Tibial nerve (tissue), 4 donors: Measurements from ENCODE around the gene APPL1. TPM values are rescaled to one million over a fixed set of nuclear protein-coding genes. Genes with fewer than 3 reads are reported as not detected.

Experiments used
- DNase-seq, 2 donors: peaks; one replicate each; pipeline ENCODE4 v3.0.0-alpha.2; 2019; ENCODE audit warnings: low spot score in 2 of 2
- H3K27ac ChIP-seq, 4 donors: fragments of 200-600 bp; sonication (generic) in 3 of 4; one replicate each; pipeline ENCODE4 v1.5.1; 2017 to 2019; ENCODE audit warnings: mild to moderate bottlenecking in 1 of 4
- H3K27me3 ChIP-seq, 2 donors: fragments of 200-600 bp; sonication (generic) in 1 of 2; one replicate each; pipeline versions ENCODE4 v1.5.1 to v1.6.0; 2017 to 2019
- H3K36me3 ChIP-seq, 3 donors: fragments of 200-600 bp; sonication (generic); one replicate each; pipeline ENCODE4 v1.5.1; 2018 to 2019
- H3K4me1 ChIP-seq, 4 donors: fragments of 200-600 bp; sonication (generic) in 3 of 4; one replicate each; pipeline ENCODE4 v1.5.1; 2017 to 2019
- H3K4me3 ChIP-seq, 4 donors: fragments of 200-600 bp; sonication (generic) in 3 of 4; one replicate each; pipeline ENCODE4 v1.5.1; 2017 to 2019; ENCODE audit warnings: mild to moderate bottlenecking in 1 of 4, moderate library complexity in 1 of 4
- H3K9me3 ChIP-seq, 4 donors: fragments of 200-600 bp; sonication (generic) in 3 of 4; one replicate each; pipeline ENCODE4 v1.5.1; 2017 to 2019
- EP300 ChIP-seq, 2 donors: sonication (generic); formaldehyde crosslinking; IDR thresholded peaks; one replicate each; pipeline ENCODE4 v1.6.1; 2017; ENCODE audit warnings: antibody characterized with exemption in 2 of 2, mild to moderate bottlenecking in 1 of 2
- POLR2A ChIP-seq, 2 donors: fragments of 450-650 bp; IDR thresholded peaks; one replicate each; pipeline ENCODE4 v1.6.1; 2017; ENCODE audit warnings: antibody characterized with exemption in 2 of 2, mild to moderate bottlenecking in 2 of 2, moderate library complexity in 2 of 2
- WGBS, 2 donors: methylation state at CpG; one replicate each; pipeline ENCODE4 v1.1.5; 2018; 5-methylcytosine and 5-hydroxymethylcytosine counted together
- total RNA-seq, 4 donors: library from RNA; depleted of rRNA; stranded (reverse); fragments of >200 nt; gene quantifications; one replicate each; pipeline ENCODE4 v1.1.0, GENCODE V29; 2016
- TF ChIP-seq, protein P1 (sequence below), 5 experiments: fragments of 200-600 bp in 3 of 5; fragments of 450-650 bp in 2 of 5; sonication (generic) in 3 of 5; IDR thresholded peaks; one replicate each; pipeline ENCODE4 v1.5.1; 2016 to 2019; ENCODE audit warnings: antibody characterized with exemption in 5 of 5, mild to moderate bottlenecking in 3 of 5, moderate library complexity in 2 of 5

APPL1 gene
- total RNA-seq, result 10 to 100 TPM; 32.8 to 37.2 (median 33.0) TPM

DNA sequence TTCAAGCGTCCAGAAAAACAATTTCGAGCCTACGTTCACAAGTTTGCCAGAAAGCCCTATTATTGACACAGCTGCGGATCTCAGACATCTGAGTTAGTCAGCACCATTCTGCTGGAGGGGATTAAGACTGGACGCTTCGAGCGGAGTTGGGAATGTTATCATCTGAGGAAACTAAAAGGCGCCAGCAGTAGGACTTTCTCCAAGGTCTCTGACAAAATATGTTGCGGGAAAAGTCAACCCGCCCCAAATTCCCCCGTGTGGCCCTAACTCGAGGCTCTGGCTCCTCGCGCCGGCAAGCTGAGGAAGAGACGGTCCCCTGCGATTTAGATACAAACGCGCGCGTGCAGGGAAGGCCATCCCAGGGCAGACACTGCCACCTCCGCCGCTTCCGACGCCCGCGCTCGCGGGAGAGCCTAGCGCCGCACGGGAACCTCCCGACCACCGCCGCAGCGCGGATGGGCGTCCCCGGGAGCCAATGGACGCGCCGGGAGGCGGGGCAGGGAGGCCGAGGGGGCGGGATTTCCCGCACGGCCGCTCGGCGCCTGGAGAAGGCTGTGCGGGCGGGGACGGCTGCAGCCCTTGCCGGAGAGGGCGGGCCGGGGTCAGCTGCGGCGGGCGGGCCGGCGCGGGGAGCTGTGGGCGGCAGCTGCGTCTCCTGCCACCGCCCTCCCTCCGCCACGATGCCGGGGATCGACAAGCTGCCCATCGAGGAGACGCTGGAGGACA is at the start of gene APPL1:
APPL1 (plus strand) TSS at position 526 of the 726 bp plus-strand sequence; CDS start at position 681, 155 bp downstream.
- peaks cover 0 to 28% (median 14%) of the 10 kb centered on the region in 4 donors for H3K4me1 ChIP-seq
- peak within 1 kb of the TSS; percentile 76 to 91 (median 82) for H3K4me3 ChIP-seq

GRCh38 chr3:57179580-57180410 is 47.7 kb upstream of the APPL1 start:
- WGBS, 2 donors, result 63 to 81% methylated on average over 5 of the region's 5 CpGs
- no peak for TF ChIP-seq EP300 (IDR thresholded peaks at IDR 0.05)
- TF ChIP-seq, protein P1, sequence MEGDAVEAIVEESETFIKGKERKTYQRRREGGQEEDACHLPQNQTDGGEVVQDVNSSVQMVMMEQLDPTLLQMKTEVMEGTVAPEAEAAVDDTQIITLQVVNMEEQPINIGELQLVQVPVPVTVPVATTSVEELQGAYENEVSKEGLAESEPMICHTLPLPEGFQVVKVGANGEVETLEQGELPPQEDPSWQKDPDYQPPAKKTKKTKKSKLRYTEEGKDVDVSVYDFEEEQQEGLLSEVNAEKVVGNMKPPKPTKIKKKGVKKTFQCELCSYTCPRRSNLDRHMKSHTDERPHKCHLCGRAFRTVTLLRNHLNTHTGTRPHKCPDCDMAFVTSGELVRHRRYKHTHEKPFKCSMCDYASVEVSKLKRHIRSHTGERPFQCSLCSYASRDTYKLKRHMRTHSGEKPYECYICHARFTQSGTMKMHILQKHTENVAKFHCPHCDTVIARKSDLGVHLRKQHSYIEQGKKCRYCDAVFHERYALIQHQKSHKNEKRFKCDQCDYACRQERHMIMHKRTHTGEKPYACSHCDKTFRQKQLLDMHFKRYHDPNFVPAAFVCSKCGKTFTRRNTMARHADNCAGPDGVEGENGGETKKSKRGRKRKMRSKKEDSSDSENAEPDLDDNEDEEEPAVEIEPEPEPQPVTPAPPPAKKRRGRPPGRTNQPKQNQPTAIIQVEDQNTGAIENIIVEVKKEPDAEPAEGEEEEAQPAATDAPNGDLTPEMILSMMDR (IDR thresholded peaks at IDR 0.05), result peak in 1 of 5 experiments; percentile 7
- TF ChIP-seq POLR2A (IDR thresholded peaks at IDR 0.05), result no peak
- Histone ChIP-seq H3K36me3 (no peaks in the 10 kb centered on the region), H3K27me3 (no peaks in the 10 kb centered on the region), H3K9me3 (no peaks in the 10 kb centered on the region), H3K4me3 (no peak overlapping the region), H3K4me1 (no peaks in the 10 kb centered on the region), H3K27ac (no peak overlapping the region)
- DNase-seq, result no peak

More for the DNA sequence above, at the start of gene APPL1:
- TF ChIP-seq EP300 (IDR thresholded peaks at IDR 0.05) (peak; percentile 29 to 88), POLR2A (IDR thresholded peaks at IDR 0.05) (peak; percentile 61 to 79)
- TF ChIP-seq, protein P1 (IDR thresholded peaks at IDR 0.05), result peak in 1 of 5 experiments; percentile 43
- no peaks in the 10 kb centered on the region for H3K9me3 ChIP-seq
- peak within 1 kb of the TSS; percentile 75 to 94 (median 91) for H3K27ac ChIP-seq
- H3K27me3 ChIP-seq, result no peaks in the 10 kb centered on the region
- no peaks in the 10 kb centered on the region for H3K36me3 ChIP-seq
- peak; percentile 81 to 83 for DNase-seq
- 0 to 1% methylated on average over 21 to 23 of the region's 71 CpGs for WGBS, 2 donors

GRCh38 chr3:57184526-57184925 is 43.0 kb upstream of the APPL1 start:
- Histone ChIP-seq H3K9me3 (no peaks in the 10 kb centered on the region), H3K4me3 (no peak overlapping the region), H3K4me1 (no peaks in the 10 kb centered on the region), H3K27ac (no peak overlapping the region), H3K27me3 (no peaks in the 10 kb centered on the region), H3K36me3 (no peaks in the 10 kb centered on the region)
- TF ChIP-seq, protein P1 (IDR thresholded peaks at IDR 0.05), result no peak
- TF ChIP-seq EP300 (IDR thresholded peaks at IDR 0.05), result no peak
- no peak for TF ChIP-seq POLR2A (IDR thresholded peaks at IDR 0.05)
- 23 to 31% methylated on average over 6 of the region's 6 CpGs for WGBS, 2 donors
- no peak for DNase-seq

- 91 to 95% methylated on average over 3 of the region's 3 CpGs for WGBS, 2 donors
- no peaks in the 10 kb centered on the region for H3K4me1 ChIP-seq
- H3K27ac ChIP-seq, result no peak overlapping the region
- no peaks in the 10 kb centered on the region for H3K36me3 ChIP-seq
- DNase-seq, result no peak
- no peak overlapping the region for H3K4me3 ChIP-seq
- H3K9me3 ChIP-seq, result no peaks in the 10 kb centered on the region
- TF ChIP-seq POLR2A (IDR thresholded peaks at IDR 0.05) (no peak), EP300 (IDR thresholded peaks at IDR 0.05) (no peak)
- TF ChIP-seq, protein P1 (IDR thresholded peaks at IDR 0.05), result no peak
- H3K27me3 ChIP-seq, result no peaks in the 10 kb centered on the region
Measured at GRCh38 chr3:57192028-57192427, 35.5 kb upstream of the APPL1 start.

- H3K4me3 ChIP-seq, result no peak overlapping the region
- no peaks in the 10 kb centered on the region for H3K36me3 ChIP-seq
- H3K9me3 ChIP-seq, result no peaks in the 10 kb centered on the region
- 86 to 88% methylated on average over 4 of the region's 4 CpGs for WGBS, 2 donors
- H3K27me3 ChIP-seq, result no peaks in the 10 kb centered on the region
- DNase-seq, result no peak
- TF ChIP-seq, protein P1 (IDR thresholded peaks at IDR 0.05), result no peak
- TF ChIP-seq POLR2A (IDR thresholded peaks at IDR 0.05), result no peak
- no peak for TF ChIP-seq EP300 (IDR thresholded peaks at IDR 0.05)
- no peaks in the 10 kb centered on the region for H3K4me1 ChIP-seq
- H3K27ac ChIP-seq, result no peak overlapping the region
Measured at GRCh38 chr3:57194641-57195040, 32.9 kb upstream of the APPL1 start.
